COLO829 (cell line): Measurements from ENCODE around the gene LRRC30.
"Not testable (repeated sequence)": the region's sequence is repeated elsewhere in the genome, so short reads cannot be mapped to it uniquely, and the experiment has no call there.

ENCODE experiments used
- DNase-seq: peaks from one replicate; pipeline ENCODE4 v3.0.0; 2012; ENCODE audit warnings: low spot score

The LRRC30 gene

GRCh38 chr18:7230626-7231349, at the start of gene LRRC30:
LRRC30 (plus strand) TSS chr18:7231089; CDS start chr18:7231139, 50 bp downstream.
- DNase-seq: no peak

- DNase-seq: no peak
These were observed 45.2 kb upstream of the LRRC30 start for GRCh38 chr18:7185701-7186100.

GRCh38 chr18:7190547-7191156, 40.2 kb upstream of the LRRC30 start:
- DNase-seq: no peak

- no peak for DNase-seq
These were observed 39.2 kb upstream of the LRRC30 start for GRCh38 chr18:7191736-7192135.

- DNase-seq: no peak
These were observed 35.6 kb upstream of the LRRC30 start for GRCh38 chr18:7195266-7195665.

- no peak for DNase-seq
These were observed 34.5 kb upstream of the LRRC30 start for GRCh38 chr18:7196421-7196820.

- DNase-seq: no peak
These were observed 33.0 kb upstream of the LRRC30 start for GRCh38 chr18:7197854-7198253.

GRCh38 chr18:7198326-7198725, 32.6 kb upstream of the LRRC30 start:
- DNase-seq: no peak

GRCh38 chr18:7201096-7201495, 29.8 kb upstream of the LRRC30 start:
- no peak for DNase-seq

GRCh38 chr18:7202169-7202568, 28.7 kb upstream of the LRRC30 start:
- DNase-seq: no peak

GRCh38 chr18:7203601-7204000, 27.3 kb upstream of the LRRC30 start:
- not testable (repeated sequence) for DNase-seq

- no peak for DNase-seq
These were observed 25.5 kb upstream of the LRRC30 start for GRCh38 chr18:7205346-7205745.

- no peak for DNase-seq
These were observed 24.7 kb upstream of the LRRC30 start for GRCh38 chr18:7206217-7206616.

- no peak for DNase-seq
These were observed 23.4 kb upstream of the LRRC30 start for GRCh38 chr18:7207366-7207915.

GRCh38 chr18:7221424-7222155, 9.3 kb upstream of the LRRC30 start:
- DNase-seq: peak; percentile 30

GRCh38 chr18:7224198-7224597, 6.7 kb upstream of the LRRC30 start:
- DNase-seq: no peak

GRCh38 chr18:7232218-7232617, 1.3 kb downstream of the LRRC30 start:
- no peak for DNase-seq

GRCh38 chr18:7233134-7233810, 2.4 kb downstream of the LRRC30 start:
- peak; percentile 12 for DNase-seq

- DNase-seq: no peak
These were observed 3.2 kb downstream of the LRRC30 start for GRCh38 chr18:7234091-7234490.

GRCh38 chr18:7234956-7235355, 4.1 kb downstream of the LRRC30 start:
- no peak for DNase-seq

GRCh38 chr18:7236072-7236471, 5.2 kb downstream of the LRRC30 start:
- DNase-seq: no peak

GRCh38 chr18:7236933-7237332, 6.0 kb downstream of the LRRC30 start:
- DNase-seq: no peak
